Measurements from ENCODE around the gene EHBP1. TPM values are rescaled to one million over a fixed set of nuclear protein-coding genes. Genes with fewer than 3 reads are reported as not detected.

Gene EHBP1
- total and polyA plus RNA-seq, 7 donors: 3.9 to 20.2 (median 14.3) TPM

DNA sequence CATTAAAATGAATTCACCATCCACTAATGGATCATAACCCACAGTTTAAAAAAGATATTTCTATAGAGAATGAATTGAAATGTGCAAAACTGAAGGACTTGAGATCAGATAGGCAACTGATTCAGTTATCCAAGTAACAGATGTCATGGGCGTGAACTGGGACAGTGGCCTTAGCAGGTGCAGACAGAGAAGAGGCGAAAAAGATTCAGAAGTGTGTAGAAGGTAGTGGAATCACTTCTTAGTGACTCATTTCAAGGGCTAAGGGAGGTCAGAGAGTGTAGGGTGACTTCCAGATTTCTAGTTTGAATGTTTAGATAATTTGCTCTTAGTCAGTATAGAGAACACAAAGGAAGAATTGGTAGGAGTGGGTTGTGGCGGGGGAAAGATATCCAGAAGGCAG, 79.7 kb downstream of the EHBP1 start:
- no peaks in the 10 kb centered on the region for H3K36me3 ChIP-seq (ENCODE audit: insufficient read depth in 1 of 2, low read depth in 1 of 2)
- DNase-seq (no peak), ATAC-seq (no peak)
- TF ChIP-seq, protein P1, sequence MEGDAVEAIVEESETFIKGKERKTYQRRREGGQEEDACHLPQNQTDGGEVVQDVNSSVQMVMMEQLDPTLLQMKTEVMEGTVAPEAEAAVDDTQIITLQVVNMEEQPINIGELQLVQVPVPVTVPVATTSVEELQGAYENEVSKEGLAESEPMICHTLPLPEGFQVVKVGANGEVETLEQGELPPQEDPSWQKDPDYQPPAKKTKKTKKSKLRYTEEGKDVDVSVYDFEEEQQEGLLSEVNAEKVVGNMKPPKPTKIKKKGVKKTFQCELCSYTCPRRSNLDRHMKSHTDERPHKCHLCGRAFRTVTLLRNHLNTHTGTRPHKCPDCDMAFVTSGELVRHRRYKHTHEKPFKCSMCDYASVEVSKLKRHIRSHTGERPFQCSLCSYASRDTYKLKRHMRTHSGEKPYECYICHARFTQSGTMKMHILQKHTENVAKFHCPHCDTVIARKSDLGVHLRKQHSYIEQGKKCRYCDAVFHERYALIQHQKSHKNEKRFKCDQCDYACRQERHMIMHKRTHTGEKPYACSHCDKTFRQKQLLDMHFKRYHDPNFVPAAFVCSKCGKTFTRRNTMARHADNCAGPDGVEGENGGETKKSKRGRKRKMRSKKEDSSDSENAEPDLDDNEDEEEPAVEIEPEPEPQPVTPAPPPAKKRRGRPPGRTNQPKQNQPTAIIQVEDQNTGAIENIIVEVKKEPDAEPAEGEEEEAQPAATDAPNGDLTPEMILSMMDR (IDR thresholded peaks at IDR 0.05): no peak
- no peak overlapping the region for H3K4me3 ChIP-seq
- no peaks in the 10 kb centered on the region for H3K4me1 ChIP-seq
- H3K9me3 ChIP-seq: no peaks in the 10 kb centered on the region
- 83 to 89% (median 88%) methylated on average over 3 of the region's 3 CpGs for WGBS, 3 donors
- intact Hi-C loops (cut with DNase I): loop anchor here in 1 of 2 donors (10.0 kb wide), 1 partner anchor 700 kb away; no protein-coding TSS in a partner anchor
- H3K27ac ChIP-seq: no peak overlapping the region
- H3K27me3 ChIP-seq (ENCODE audit: insufficient read depth in 3 of 3, low read length in 2 of 3): no peaks in the 10 kb centered on the region

DNA sequence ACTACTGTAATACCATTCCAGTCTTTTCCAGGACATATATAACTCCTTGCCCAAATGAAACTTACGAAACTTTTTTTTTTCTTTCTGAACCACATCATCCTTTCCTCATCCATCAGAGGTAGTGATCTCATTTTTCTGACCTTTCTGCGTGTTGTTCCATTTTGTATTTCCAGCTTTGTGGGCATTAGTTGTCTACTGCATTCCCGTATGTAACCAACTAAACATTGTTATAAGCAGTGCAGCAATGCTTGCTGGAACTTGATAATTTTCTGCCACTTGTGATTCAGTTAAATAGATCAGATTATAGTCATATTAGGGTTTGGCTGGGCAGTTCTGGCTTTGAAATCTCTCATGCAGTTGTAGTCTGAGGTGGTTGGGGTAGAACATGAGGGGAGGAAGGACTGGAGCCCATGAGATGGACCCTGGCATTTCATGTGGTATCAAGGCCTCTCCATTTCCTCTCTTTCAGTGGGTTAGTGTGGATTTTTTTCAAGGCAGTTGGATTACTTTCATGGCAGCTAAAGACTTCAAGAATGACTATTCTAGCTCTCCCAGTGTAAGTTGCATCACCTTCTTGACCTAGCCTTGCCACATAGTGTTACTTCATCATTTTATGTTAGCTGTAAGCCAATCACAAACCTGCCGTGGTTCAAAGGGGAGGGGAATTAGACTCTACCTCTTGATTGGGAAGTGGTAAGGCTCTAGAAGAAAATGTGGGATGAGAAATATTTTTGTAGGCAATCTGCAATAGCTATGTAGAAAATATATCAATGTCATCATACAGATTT, 80.5 kb downstream of the EHBP1 start:
- Histone ChIP-seq H3K4me1 (no peaks in the 10 kb centered on the region), H3K27me3 (ENCODE audit: insufficient read depth in 3 of 3, low read length in 2 of 3) (no peaks in the 10 kb centered on the region), H3K36me3 (ENCODE audit: insufficient read depth in 1 of 2, low read depth in 1 of 2) (no peaks in the 10 kb centered on the region), H3K27ac (no peak overlapping the region), H3K4me3 (no peak overlapping the region), H3K9me3 (no peaks in the 10 kb centered on the region)
- DNase-seq (no peak), ATAC-seq (peak in 2 of 4 donors; percentile 50 to 66)
- 92 to 96% (median 93%) methylated on average over 4 of the region's 4 CpGs for WGBS, 3 donors
- intact Hi-C loops (cut with DNase I): loop anchor here in 1 of 2 donors (10.0 kb wide), 1 partner anchor 699 kb away; no protein-coding TSS in a partner anchor
- TF ChIP-seq, protein P1 (IDR thresholded peaks at IDR 0.05): no peak

DNA sequence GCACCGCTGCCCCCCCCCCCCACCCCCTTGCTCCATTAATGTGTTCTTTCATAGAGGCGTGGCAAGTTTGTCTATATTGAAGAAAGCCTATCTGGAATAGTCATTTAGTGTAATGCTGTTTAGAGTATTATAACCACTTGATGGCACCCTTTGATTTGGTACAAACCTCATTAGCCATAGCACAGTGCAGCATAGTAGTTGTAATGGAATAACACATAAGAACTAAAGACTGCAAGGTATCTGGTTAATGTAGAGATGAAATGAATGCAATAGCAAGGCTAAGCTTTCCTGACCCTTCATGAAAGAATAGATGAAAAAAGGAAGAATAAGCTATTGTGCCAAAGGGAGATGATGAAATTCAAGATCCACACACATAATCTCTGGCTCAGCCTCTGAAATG, 81.9 kb downstream of the EHBP1 start:
- Histone ChIP-seq H3K4me3 (no peak overlapping the region), H3K36me3 (ENCODE audit: insufficient read depth in 1 of 2, low read depth in 1 of 2) (no peaks in the 10 kb centered on the region), H3K27ac (no peak overlapping the region), H3K27me3 (ENCODE audit: insufficient read depth in 3 of 3, low read length in 2 of 3) (no peaks in the 10 kb centered on the region), H3K9me3 (no peaks in the 10 kb centered on the region), H3K4me1 (no peaks in the 10 kb centered on the region)
- TF ChIP-seq, protein P1 (IDR thresholded peaks at IDR 0.05): peak; percentile 27
- WGBS, 3 donors: 28 to 52% (median 35%) methylated on average over 2 of the region's 2 CpGs
- peak in 3 of 4 donors; percentile 61 to 71 (median 63) for ATAC-seq
- no peak for DNase-seq
- intact Hi-C loops (cut with DNase I): loop anchor here in 1 of 2 donors (10.0 kb wide), 1 partner anchor 697 kb away; no protein-coding TSS in a partner anchor

DNA sequence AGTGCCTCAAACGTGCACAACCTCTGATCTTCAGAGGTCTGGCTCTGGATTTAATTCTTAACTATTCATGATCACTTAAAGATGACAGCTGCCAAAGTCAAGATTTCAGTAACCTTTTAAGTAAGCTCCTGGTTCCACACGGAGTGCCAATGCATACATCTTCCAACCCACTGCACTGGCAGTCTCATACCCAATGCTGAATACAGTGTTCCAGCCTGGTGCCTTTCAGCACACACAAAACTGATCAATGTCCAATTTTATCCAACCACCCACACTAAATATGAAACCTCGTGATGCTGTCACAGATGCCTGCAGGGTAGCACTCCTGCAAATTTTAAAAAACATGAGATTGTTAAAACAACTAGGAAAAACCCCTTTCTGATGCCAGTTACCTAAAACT, 84.0 kb downstream of the EHBP1 start:
- TF ChIP-seq, protein P1 (IDR thresholded peaks at IDR 0.05): no peak
- Histone ChIP-seq H3K27ac (no peak overlapping the region), H3K9me3 (no peaks in the 10 kb centered on the region), H3K4me1 (no peaks in the 10 kb centered on the region), H3K36me3 (ENCODE audit: insufficient read depth in 1 of 2, low read depth in 1 of 2) (no peaks in the 10 kb centered on the region), H3K27me3 (ENCODE audit: insufficient read depth in 3 of 3, low read length in 2 of 3) (no peaks in the 10 kb centered on the region), H3K4me3 (no peak overlapping the region)
- intact Hi-C loops (cut with DNase I): loop anchor here in 1 of 2 donors (10.0 kb wide), 1 partner anchor 695 kb away; no protein-coding TSS in a partner anchor
- ATAC-seq (no peak), DNase-seq (no peak)
- WGBS, 3 donors: 45 to 74% (median 47%) methylated on average over 3 of the region's 3 CpGs
